Measurements from ENCODE around the gene ADGRG2. TPM values are rescaled to one million over a fixed set of nuclear protein-coding genes. Genes with fewer than 3 reads are reported as not detected.

ADGRG2 gene
- total RNA-seq, 2 donors from 2014 or later: 1.9 to 3.7 TPM

- ATAC-seq (ENCODE audit: insufficient number of reproducible peaks, low FRiP score, low read depth) (no peak), DNase-seq (ENCODE audit: low spot score) (no peak)
- Histone ChIP-seq H3K27me3 (replicated peaks; ENCODE audit: insufficient read depth) (no peaks in the 10 kb centered on the region), H3K4me1 (ENCODE audit: control insufficient read depth in 1 of 2, low read depth in 2 of 2) (no peaks in the 10 kb centered on the region), H3K27ac (no peak overlapping the region), H3K9me3 (no peaks in the 10 kb centered on the region), H3K4me3 (no peak overlapping the region), H3K36me3 (no peaks in the 10 kb centered on the region)
- TF ChIP-seq CTCF (IDR thresholded peaks at IDR 0.05): no peak
Observed at GRCh38 chrX:19059067-19059466, 63.2 kb downstream of the ADGRG2 start.

DNA sequence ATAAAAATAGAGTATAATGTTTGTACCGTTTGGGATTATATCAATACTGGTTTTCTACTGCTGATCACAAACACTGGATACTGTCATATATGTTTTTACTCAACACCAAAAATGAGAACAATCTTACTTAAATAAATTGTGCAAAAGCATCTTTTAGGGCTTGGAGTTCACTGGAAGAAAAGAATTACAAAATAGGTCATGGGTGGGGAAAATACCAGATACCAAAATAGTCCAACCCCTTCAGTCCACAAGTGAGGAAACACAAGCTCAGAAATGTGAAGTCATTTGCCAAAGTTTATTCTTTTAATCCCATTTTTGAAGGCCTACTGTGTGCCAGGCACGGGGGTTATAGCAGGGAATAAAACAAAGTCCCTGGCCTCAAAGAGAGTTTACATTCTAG is 64.4 kb downstream of the ADGRG2 start:
- Histone ChIP-seq H3K4me3 (no peak overlapping the region), H3K27ac (no peak overlapping the region), H3K36me3 (no peaks in the 10 kb centered on the region), H3K4me1 (ENCODE audit: control insufficient read depth in 1 of 2, low read depth in 2 of 2) (no peaks in the 10 kb centered on the region), H3K9me3 (no peaks in the 10 kb centered on the region), H3K27me3 (replicated peaks; ENCODE audit: insufficient read depth) (no peaks in the 10 kb centered on the region)
- no peak for ATAC-seq (ENCODE audit: insufficient number of reproducible peaks, low FRiP score, low read depth)
- TF ChIP-seq CTCF (IDR thresholded peaks at IDR 0.05): no peak
- DNase-seq (ENCODE audit: low spot score): no peak

- DNase-seq (ENCODE audit: low spot score) (no peak), ATAC-seq (ENCODE audit: insufficient number of reproducible peaks, low FRiP score, low read depth) (no peak)
- H3K4me1 ChIP-seq (ENCODE audit: control insufficient read depth in 1 of 2, low read depth in 2 of 2): no peaks in the 10 kb centered on the region
- H3K9me3 ChIP-seq: no peaks in the 10 kb centered on the region
- no peaks in the 10 kb centered on the region for H3K36me3 ChIP-seq
- TF ChIP-seq CTCF (IDR thresholded peaks at IDR 0.05): no peak
- no peak overlapping the region for H3K4me3 ChIP-seq
- no peaks in the 10 kb centered on the region for H3K27me3 ChIP-seq (replicated peaks; ENCODE audit: insufficient read depth)
- H3K27ac ChIP-seq: no peak overlapping the region
Observed at GRCh38 chrX:19049110-19049509, 73.2 kb downstream of the ADGRG2 start.

GRCh38 chrX:19046343-19047215 is 75.7 kb downstream of the ADGRG2 start:
- H3K4me3 ChIP-seq: no peak overlapping the region
- no peak for TF ChIP-seq CTCF (IDR thresholded peaks at IDR 0.05)
- no peak for ATAC-seq (ENCODE audit: insufficient number of reproducible peaks, low FRiP score, low read depth)
- no peaks in the 10 kb centered on the region for H3K27me3 ChIP-seq (replicated peaks; ENCODE audit: insufficient read depth)
- H3K9me3 ChIP-seq: no peaks in the 10 kb centered on the region
- no peak overlapping the region for H3K27ac ChIP-seq
- no peaks in the 10 kb centered on the region for H3K36me3 ChIP-seq
- no peak for DNase-seq (ENCODE audit: low spot score)
- no peaks in the 10 kb centered on the region for H3K4me1 ChIP-seq (ENCODE audit: control insufficient read depth in 1 of 2, low read depth in 2 of 2)

- no peak overlapping the region for H3K27ac ChIP-seq
- H3K4me3 ChIP-seq: no peak overlapping the region
- no peaks in the 10 kb centered on the region for H3K4me1 ChIP-seq (ENCODE audit: control insufficient read depth in 1 of 2, low read depth in 2 of 2)
- no peaks in the 10 kb centered on the region for H3K36me3 ChIP-seq
- DNase-seq (ENCODE audit: low spot score) (no peak), ATAC-seq (ENCODE audit: insufficient number of reproducible peaks, low FRiP score, low read depth) (no peak)
- no peaks in the 10 kb centered on the region for H3K9me3 ChIP-seq
- H3K27me3 ChIP-seq (replicated peaks; ENCODE audit: insufficient read depth): no peaks in the 10 kb centered on the region
- peak; percentile 13 for TF ChIP-seq CTCF (IDR thresholded peaks at IDR 0.05)
Observed at GRCh38 chrX:19040373-19040772, 81.9 kb downstream of the ADGRG2 start.
